ENCODE results near the gene ANO9. TPM values are rescaled to one million over a fixed set of nuclear protein-coding genes. Genes with fewer than 3 reads are reported as not detected.
"Not testable (repeated sequence)": the region's sequence is repeated elsewhere in the genome, so short reads cannot be mapped to it uniquely, and the experiment has no call there.

The ANO9 gene
- total RNA-seq, 1 experiment from 2014 or later = 0.73 TPM

DNA sequence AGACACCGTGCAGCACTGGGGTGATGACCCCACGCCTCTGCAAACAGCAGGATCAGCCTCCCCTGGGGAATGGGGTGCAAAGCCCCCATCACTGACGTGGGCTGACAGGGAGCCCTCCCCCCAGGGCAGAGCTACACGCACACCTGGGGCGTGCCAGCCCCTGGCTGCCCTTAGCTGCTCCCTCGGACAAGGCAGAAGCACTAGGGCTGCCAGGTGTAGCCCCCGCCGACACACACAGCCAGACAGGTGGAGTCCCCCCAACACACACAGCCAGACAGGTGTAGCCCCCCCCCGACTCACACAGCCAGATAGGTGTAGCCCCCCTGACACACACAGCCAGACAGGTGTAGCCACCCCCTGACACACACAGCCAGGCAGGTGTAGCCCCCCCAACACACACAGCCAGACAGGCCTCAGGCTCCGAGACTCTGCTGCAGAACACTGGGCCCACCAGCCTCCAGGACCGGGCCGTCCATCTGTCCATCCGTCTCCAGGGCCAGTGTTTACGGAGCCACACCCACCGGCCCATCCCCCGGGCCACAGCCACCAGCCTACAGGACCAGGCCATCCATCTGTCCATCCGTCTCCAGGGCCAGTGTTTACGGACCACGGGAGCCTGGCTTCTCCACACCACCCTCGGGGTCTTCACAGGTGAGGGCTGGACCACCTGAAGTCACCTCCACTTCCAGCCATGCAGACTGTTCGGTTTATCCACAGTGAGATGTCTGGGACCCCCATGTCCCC lies 3.5 kb downstream of the ANO9 start:
- Histone ChIP-seq H3K9me3 (replicated peaks) (no peaks in the 10 kb centered on the region), H3K27me3 (peaks cover 11% of the 10 kb centered on the region; the same call in 1 of the 2 replicates)
- DNase-seq = no peak

DNA sequence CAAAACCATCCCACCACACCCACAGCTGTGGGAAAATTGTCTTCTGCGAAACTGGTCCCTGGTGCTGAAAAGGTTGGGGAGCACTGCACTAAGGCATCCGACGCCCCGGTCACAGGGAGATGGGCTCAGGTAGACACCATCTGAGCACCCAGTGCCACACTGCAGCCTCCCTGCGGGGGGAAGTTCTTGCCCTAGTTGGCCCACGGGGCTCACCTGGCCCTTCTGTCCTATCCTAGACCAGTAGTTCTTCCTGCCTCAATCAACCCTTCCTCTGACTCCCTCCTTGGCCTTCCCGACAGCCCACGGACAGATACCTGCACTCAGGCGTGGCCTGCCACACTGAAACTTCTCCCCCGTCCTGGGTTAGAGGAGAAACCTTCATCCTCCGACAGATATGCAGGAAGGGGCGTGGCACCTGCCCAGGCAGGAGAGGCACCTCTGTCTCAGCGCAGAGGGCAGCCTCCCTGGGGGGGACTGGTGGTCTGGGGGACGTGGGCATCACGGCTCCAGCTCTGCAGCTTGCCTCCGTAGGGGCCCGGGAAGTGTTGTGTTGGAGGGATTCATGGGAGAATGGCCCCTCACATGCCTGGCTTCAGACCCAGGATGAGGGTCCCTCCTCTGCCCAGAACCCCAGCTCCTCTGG lies 4.5 kb downstream of the ANO9 start:
- Histone ChIP-seq H3K4me1 (peaks cover 5% of the 10 kb centered on the region), H3K27me3 (peaks cover 11% of the 10 kb centered on the region; the same call in 1 of the 2 replicates), H3K4me3 (no peak overlapping the region), H3K9me3 (replicated peaks) (no peaks in the 10 kb centered on the region), H3K36me3 (no peaks in the 10 kb centered on the region), H3K27ac (no peak overlapping the region)
- no peak for DNase-seq

More for the DNA sequence above, 3.5 kb downstream of the ANO9 start:
- H3K4me1 ChIP-seq = peaks cover 11% of the 10 kb centered on the region
- no peak overlapping the region for H3K4me3 ChIP-seq
- no peak overlapping the region for H3K27ac ChIP-seq
- H3K36me3 ChIP-seq = no peaks in the 10 kb centered on the region

- not testable (repeated sequence) for H3K27ac ChIP-seq; H3K4me3 ChIP-seq; H3K4me1 ChIP-seq; DNase-seq; H3K36me3 ChIP-seq; H3K9me3 ChIP-seq (replicated peaks); H3K27me3 ChIP-seq
Observed at GRCh38 chr11:434999-435740, 6.6 kb downstream of the ANO9 start.

DNA sequence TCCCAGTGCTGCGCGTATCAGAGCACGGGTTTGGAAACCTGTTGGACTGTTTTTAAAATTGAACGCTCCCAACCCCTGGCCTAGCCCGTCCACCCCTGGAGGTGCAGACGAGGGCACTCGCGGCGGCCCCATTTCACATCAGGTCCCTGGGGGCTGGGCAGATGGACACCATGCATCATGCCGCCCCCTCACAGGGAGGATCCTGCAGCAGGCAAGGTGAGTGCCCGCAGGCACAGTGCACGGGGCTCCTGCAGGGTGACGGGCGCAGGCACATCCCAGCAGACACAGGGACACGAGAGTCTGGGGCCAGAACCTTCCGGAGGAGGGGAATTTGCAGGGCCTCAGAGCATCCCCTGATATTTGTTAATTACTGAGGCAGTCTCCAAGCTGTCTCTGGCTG lies 7.3 kb downstream of the ANO9 start:
- no peak for DNase-seq
- no peaks in the 10 kb centered on the region for H3K9me3 ChIP-seq (replicated peaks)
- H3K27ac ChIP-seq = no peak overlapping the region
- no peak overlapping the region for H3K4me3 ChIP-seq
- H3K4me1 ChIP-seq = peaks cover under 1% of the 10 kb centered on the region
- H3K36me3 ChIP-seq = no peaks in the 10 kb centered on the region
- no peaks in the 10 kb centered on the region for H3K27me3 ChIP-seq

- H3K36me3 ChIP-seq = no peaks in the 10 kb centered on the region
- H3K27me3 ChIP-seq = no peaks in the 10 kb centered on the region
- no peak overlapping the region for H3K27ac ChIP-seq
- no peaks in the 10 kb centered on the region for H3K4me1 ChIP-seq
- no peak overlapping the region for H3K4me3 ChIP-seq
- no peaks in the 10 kb centered on the region for H3K9me3 ChIP-seq (replicated peaks)
- DNase-seq = no peak
Observed at GRCh38 chr11:433641-434040, 8.2 kb downstream of the ANO9 start.

DNA sequence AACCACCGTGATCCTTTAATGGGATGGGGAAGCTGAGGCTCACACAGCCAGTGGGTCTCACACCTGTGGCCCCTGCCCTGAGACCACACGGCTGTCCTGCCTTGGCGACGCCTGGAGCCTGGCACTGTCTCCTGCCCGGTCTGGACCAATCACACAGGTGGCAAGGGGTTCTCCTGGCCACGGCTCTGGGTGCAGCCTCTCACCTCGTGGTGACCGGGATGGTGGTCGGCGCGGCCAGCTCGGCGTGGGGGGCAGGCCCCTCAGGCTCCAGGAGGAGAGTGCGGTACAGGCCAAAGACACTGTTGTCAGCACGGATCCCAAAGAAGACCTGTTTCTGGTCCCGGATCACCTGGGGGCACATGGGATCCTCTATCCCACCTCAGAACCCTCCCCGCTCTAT lies 8.7 kb downstream of the ANO9 start:
- no peaks in the 10 kb centered on the region for H3K9me3 ChIP-seq (replicated peaks)
- DNase-seq = no peak
- H3K36me3 ChIP-seq = no peaks in the 10 kb centered on the region
- no peak overlapping the region for H3K4me3 ChIP-seq
- no peaks in the 10 kb centered on the region for H3K27me3 ChIP-seq
- no peaks in the 10 kb centered on the region for H3K4me1 ChIP-seq
- H3K27ac ChIP-seq = no peak overlapping the region

DNA sequence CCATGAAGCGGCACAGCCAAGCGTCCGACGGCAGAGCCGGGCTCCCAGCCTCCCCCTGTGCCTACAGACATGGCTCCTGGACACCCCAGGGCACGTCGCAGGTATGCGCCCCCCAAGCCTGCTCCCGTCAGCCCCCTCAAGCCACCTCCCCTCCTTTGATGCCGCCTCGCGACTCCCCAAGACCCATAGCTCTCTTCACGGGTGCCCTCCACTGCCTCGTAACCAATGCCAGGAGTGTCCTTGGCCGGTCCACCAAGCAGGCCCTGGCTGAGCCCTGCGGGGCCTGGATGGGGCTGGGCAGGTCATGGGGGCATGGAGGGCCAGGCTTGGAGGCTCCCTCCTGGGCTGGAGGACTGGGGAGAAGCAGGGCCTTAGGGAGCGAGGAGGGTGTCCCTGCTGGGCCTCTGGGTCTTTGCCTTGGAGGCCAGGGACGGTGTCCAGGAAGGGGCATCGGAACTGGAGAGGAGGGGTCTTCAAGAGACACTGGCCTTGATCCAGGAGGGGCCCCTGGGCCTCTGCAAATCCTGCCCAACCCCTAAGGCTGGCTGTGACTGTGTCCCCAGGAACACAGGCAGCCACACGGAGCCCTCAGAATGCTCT lies 9.2 kb downstream of the ANO9 start:
- H3K27me3 ChIP-seq = no peaks in the 10 kb centered on the region
- no peak overlapping the region for H3K4me3 ChIP-seq
- no peak for DNase-seq
- no peaks in the 10 kb centered on the region for H3K36me3 ChIP-seq
- H3K9me3 ChIP-seq (replicated peaks) = no peaks in the 10 kb centered on the region
- H3K4me1 ChIP-seq = no peaks in the 10 kb centered on the region
- H3K27ac ChIP-seq = no peak overlapping the region

DNA sequence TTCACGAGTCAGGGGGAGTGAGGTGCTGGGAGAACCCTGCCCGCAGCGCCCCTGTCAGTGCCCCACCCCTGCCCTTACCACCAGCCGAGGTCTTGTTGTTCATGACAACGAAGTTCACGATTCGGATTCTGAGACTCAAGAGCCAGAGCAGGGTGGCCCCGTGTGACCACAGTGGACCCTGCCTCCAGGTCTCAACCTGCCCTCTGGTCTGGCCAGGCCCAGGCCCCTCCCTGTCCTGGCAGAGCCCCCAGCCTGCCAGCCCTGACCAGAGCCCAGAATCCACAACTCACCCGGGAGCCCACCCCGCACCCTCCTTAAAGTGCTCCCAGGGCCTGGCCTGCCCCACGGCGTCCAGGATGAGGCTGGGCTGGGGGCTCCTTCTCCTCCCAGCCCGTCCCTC lies 9.9 kb downstream of the ANO9 start:
- H3K27ac ChIP-seq = no peak overlapping the region
- no peaks in the 10 kb centered on the region for H3K9me3 ChIP-seq (replicated peaks)

DNA sequence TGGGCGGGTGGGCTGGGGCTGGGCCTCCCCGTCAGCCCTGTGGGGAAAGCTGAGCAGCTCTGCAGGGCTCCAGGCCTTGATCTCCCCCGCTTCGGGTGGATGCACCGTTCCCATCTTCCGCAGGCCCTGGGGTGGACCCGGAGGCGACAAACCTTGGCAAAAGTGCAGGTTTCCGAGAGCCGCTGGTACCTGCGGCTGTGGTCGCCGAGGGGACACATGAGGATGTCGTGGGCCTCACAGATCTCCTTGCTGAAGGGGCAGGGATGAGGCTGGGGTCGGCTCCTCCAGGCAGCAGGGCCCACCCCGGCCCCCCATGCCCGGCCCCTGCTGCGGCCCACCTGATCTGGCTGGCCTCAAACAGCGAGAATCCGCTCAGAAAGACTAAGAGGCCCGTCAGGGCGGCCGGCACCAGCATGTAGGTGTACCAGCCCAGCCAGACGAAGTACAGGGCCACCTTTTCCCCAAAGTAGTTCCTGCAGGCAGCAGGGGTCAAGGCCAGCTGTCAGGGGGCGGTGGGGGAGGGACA lies 11.8 kb downstream of the ANO9 start:
- Histone ChIP-seq H3K27ac (no peak overlapping the region), H3K9me3 (replicated peaks) (no peaks in the 10 kb centered on the region), H3K4me3 (no peak overlapping the region), H3K36me3 (no peaks in the 10 kb centered on the region), H3K4me1 (no peaks in the 10 kb centered on the region), H3K27me3 (no peaks in the 10 kb centered on the region)
- DNase-seq = no peak

More for the DNA sequence above, 9.9 kb downstream of the ANO9 start:
- Histone ChIP-seq H3K27me3 (no peaks in the 10 kb centered on the region), H3K4me3 (no peak overlapping the region), H3K36me3 (no peaks in the 10 kb centered on the region), H3K4me1 (no peaks in the 10 kb centered on the region)
- no peak for DNase-seq

DNA sequence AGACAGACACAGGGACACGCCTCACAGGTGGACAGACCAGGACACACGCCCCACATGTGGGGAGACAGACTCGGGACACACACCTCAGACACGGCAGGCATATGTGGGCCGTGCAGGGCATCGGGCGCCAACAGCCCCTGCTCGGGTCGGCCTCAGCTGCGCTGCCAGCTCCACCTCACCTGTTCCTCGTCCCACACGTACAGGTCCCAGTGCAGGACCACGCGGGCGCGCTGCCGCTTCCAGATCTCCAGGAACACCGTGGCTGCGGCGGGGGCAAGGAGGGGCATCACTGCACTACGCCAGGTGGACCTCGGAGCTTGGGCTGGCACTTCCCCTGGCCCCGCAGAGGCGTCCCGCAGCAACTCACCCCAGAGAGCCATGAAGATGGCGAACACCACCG lies 12.4 kb downstream of the ANO9 start:
- H3K4me3 ChIP-seq = no peak overlapping the region
- H3K27ac ChIP-seq = no peak overlapping the region
- H3K9me3 ChIP-seq (replicated peaks) = no peaks in the 10 kb centered on the region
- no peak for DNase-seq
- no peaks in the 10 kb centered on the region for H3K4me1 ChIP-seq
- no peaks in the 10 kb centered on the region for H3K27me3 ChIP-seq
- H3K36me3 ChIP-seq = no peaks in the 10 kb centered on the region

GRCh38 chr11:428295-428694 lies 13.5 kb downstream of the ANO9 start:
- H3K4me3 ChIP-seq = no peak overlapping the region
- H3K4me1 ChIP-seq = no peaks in the 10 kb centered on the region
- H3K27me3 ChIP-seq = no peaks in the 10 kb centered on the region
- H3K36me3 ChIP-seq = no peaks in the 10 kb centered on the region
- no peak overlapping the region for H3K27ac ChIP-seq
- DNase-seq = no peak
- no peaks in the 10 kb centered on the region for H3K9me3 ChIP-seq (replicated peaks)

- DNase-seq = no peak
- Histone ChIP-seq H3K4me1 (no peaks in the 10 kb centered on the region), H3K4me3 (no peak overlapping the region), H3K36me3 (no peaks in the 10 kb centered on the region), H3K9me3 (replicated peaks) (no peaks in the 10 kb centered on the region), H3K27me3 (no peaks in the 10 kb centered on the region), H3K27ac (no peak overlapping the region)
Observed at GRCh38 chr11:426851-427250, 15.0 kb downstream of the ANO9 start.

DNA sequence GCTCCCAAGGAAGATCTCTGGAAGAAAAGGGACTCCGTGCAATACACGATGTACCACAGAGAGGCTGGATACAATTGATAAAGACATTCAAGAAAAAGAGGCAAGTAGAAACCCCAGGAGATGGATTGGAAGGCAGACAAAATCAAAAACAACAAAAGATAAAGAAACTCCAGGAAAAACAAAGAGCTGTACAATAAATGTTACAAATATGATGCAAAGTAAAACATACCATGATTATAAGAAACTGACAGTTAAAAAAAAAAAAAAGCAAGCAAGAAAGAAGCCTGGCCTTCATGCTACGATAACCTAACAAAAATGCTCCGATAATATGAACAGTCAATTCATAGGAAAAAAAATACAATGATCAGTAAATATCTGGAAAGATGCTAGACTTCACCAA lies 16.5 kb downstream of the ANO9 start:
- H3K27me3 ChIP-seq = no peaks in the 10 kb centered on the region
- no peak overlapping the region for H3K27ac ChIP-seq
- no peaks in the 10 kb centered on the region for H3K4me1 ChIP-seq
- no peaks in the 10 kb centered on the region for H3K36me3 ChIP-seq
- no peaks in the 10 kb centered on the region for H3K9me3 ChIP-seq (replicated peaks)
- no peak for DNase-seq
- H3K4me3 ChIP-seq = no peak overlapping the region

DNA sequence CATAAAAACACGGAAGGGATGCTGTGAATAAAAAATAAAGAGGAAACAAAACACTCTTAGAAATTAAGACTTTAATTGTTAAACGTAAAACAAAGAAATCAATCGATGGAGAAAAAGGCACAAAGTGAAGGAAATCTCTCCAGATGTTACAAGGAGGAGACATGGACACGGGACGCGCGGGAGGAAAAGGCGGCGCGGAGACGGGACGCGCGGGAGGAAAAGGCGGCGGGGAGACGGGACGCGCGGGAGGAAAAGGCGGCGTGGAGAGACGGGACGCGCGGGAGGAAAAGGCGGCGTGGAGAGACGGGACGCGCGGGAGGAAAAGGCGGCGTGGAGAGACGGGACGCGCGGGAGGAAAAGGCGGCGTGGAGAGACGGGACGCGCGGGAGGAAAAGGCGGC lies 17.0 kb downstream of the ANO9 start:
- not testable (repeated sequence) for H3K4me1 ChIP-seq; DNase-seq; H3K27me3 ChIP-seq; H3K4me3 ChIP-seq; H3K9me3 ChIP-seq (replicated peaks); H3K36me3 ChIP-seq; H3K27ac ChIP-seq

DNA sequence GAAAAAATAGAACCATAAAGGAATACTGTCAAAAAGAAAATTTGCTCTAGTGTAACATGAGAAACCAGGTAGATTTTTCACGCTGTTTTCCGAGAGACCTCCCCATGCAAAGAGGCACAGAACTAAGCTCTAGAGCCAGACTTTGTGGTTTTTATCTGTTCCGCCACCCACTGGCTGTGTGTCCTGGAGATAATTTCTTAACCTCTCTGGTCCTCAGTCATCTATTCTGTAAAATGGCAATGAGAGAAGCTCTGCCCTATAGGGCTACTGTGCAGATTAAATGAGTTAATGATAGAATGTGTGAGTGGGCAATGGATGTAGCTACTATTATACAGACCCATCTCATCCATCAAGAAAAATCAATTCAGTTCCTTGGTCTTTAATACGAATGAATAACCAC lies 17.6 kb downstream of the ANO9 start:
- H3K27me3 ChIP-seq = no peaks in the 10 kb centered on the region

More for the DNA sequence above, 17.6 kb downstream of the ANO9 start:
- no peaks in the 10 kb centered on the region for H3K36me3 ChIP-seq
- no peaks in the 10 kb centered on the region for H3K4me1 ChIP-seq
- DNase-seq = no peak
- no peaks in the 10 kb centered on the region for H3K9me3 ChIP-seq (replicated peaks)
- H3K27ac ChIP-seq = no peak overlapping the region
- no peak overlapping the region for H3K4me3 ChIP-seq
